ENCODE measurements around the gene KLF3.
A peak's percentile ranks its signal among the peaks of the same experiment; 100 is the strongest.

The KLF3 gene

DNA sequence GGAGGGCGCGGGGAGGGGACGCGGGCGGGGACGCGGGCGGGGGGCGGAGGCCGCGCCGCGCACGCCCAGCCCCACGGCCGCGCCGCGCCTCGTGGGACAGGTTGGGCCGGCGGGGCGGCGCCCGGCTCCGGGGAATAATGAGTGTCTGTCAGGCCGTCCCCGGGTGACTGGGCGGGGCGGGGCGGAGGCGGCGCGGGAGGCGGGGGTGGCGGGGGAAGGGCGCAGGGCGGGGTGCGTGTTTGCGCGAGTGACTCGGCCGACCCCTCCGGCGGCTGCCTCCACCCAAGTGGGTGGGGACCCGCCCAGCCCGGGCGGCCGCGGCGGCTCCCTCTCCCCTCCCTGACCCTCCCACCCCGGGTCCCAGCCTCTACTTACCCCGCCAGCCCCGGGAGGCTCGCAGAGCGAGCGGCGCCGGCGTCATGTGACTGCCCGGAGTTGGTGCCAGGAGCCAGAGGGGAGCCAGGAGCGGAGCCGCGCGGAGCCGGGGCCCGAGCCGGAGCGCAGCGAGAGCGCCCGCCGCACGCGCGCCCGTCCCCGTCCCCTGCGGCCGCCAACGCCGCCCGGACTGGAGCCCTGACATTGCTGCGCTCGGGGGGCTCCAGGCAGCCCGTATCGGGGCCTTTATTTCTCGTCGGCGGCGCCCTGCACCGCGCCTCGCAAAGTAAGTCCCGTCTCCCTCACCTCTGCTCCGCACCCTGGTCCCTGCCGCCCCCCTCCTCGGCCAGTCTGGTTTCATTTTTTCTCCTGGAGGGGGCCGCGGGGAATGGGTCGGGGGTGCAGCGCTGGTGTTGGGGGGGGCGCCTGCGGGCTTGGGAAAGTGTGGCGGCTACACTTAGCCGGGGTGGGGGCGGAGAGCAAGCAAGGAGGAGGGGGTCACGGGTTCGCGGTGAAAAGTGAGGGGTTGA lies at the start of gene KLF3:
Gene KLF3, plus strand, starts transcription at position 399 of the 905 bp plus-strand sequence. CDS start 16,427 bp downstream, outside the sequence.
- H3K27me3 ChIP-seq = no peaks in the 10 kb centered on the region
- H3K4me1 ChIP-seq = peaks cover 0 to 44% (median 22%) of the 10 kb centered on the region in 4 donors
- intact Hi-C loops (cut with DNase I; ENCODE audit: low total_unique reads) = no loop called here
- no peaks in the 10 kb centered on the region for H3K9me3 ChIP-seq
- TF ChIP-seq, protein P1, sequence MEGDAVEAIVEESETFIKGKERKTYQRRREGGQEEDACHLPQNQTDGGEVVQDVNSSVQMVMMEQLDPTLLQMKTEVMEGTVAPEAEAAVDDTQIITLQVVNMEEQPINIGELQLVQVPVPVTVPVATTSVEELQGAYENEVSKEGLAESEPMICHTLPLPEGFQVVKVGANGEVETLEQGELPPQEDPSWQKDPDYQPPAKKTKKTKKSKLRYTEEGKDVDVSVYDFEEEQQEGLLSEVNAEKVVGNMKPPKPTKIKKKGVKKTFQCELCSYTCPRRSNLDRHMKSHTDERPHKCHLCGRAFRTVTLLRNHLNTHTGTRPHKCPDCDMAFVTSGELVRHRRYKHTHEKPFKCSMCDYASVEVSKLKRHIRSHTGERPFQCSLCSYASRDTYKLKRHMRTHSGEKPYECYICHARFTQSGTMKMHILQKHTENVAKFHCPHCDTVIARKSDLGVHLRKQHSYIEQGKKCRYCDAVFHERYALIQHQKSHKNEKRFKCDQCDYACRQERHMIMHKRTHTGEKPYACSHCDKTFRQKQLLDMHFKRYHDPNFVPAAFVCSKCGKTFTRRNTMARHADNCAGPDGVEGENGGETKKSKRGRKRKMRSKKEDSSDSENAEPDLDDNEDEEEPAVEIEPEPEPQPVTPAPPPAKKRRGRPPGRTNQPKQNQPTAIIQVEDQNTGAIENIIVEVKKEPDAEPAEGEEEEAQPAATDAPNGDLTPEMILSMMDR (IDR thresholded peaks at IDR 0.05) = no peak
- H3K27ac ChIP-seq = peak within 1 kb of the TSS; percentile 98 to 100
- H3K36me3 ChIP-seq = no peaks in the 10 kb centered on the region
- peak; percentile 94 to 98 for DNase-seq
- peak within 1 kb of the TSS; percentile 99 to 100 for H3K4me3 ChIP-seq

DNA sequence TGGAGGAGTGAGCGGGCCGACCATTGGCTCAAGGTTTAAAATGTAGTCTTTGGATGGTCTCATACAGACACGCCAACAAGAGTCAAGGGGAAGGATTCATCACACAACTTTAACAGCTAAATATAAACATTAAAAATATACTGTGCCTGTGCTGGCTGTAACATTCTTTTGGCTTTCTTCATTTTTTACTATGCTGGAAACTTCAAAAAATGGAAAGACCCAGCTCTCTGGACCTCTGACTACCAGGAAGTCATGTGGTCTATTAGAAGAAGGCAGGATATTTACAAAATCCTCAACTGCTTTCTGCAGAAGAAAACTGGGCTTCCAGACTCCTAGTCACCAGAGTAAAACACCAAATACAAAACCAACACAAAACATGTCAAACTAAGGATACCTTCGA lies 49.8 kb upstream of the KLF3 start:
- no peaks in the 10 kb centered on the region for H3K36me3 ChIP-seq
- peak overlapping the region in 1 of 2 donors; percentile 40 for H3K27ac ChIP-seq
- peaks cover 0 to 19% (median 12%) of the 10 kb centered on the region in 4 donors for H3K4me1 ChIP-seq
- DNase-seq = no peak
- H3K9me3 ChIP-seq = no peaks in the 10 kb centered on the region
- H3K27me3 ChIP-seq = no peaks in the 10 kb centered on the region
- intact Hi-C loops (cut with DNase I; ENCODE audit: low total_unique reads) = no loop called here
- no peak overlapping the region for H3K4me3 ChIP-seq
- TF ChIP-seq, protein P1 (IDR thresholded peaks at IDR 0.05) = no peak

DNA sequence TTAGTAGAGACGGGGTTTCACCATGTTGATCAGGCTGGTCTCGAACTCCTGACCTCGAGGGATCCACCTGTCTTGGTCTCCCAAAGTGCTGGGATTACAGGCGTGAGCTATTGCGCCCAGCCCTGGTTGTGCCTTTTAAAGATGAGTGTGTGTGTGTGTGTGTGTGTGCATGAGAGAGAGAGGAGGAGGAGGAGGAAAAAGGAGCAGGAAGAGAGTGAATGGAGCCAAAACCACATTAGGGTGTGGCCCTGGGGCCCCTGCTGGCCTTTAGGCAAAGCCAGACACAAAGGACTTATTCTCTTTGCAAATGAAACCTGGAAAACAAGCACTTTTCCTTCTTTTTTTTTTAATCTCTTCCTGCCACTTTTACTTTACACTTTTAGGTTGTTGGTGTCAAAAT lies 48.2 kb upstream of the KLF3 start:
- Histone ChIP-seq H3K4me3 (no peak overlapping the region), H3K9me3 (no peaks in the 10 kb centered on the region), H3K4me1 (peaks cover 0 to 19% (median 12%) of the 10 kb centered on the region in 4 donors), H3K36me3 (no peaks in the 10 kb centered on the region), H3K27me3 (no peaks in the 10 kb centered on the region), H3K27ac (no peak overlapping the region)
- intact Hi-C loops (cut with DNase I; ENCODE audit: low total_unique reads) = no loop called here
- DNase-seq = no peak
- TF ChIP-seq, protein P1 (IDR thresholded peaks at IDR 0.05) = no peak

DNA sequence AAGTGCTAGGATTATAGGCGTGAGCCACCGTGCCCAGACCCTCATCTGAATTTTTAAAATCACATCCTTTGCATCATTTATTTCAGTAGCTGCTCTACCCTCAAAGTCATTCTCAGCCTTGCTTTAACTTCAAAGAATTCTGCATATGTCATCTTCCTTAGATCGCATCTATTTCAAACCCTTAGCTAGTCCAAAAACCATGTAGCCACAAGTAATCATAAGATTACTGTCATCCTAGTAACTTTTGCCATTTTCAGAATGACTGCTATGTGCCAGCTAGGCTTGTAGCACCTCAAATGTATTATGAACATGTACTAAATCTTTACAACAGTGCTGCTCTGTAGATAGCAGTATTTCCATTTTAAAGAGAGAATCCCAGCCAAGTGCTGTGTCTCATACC lies 45.5 kb upstream of the KLF3 start:
- H3K36me3 ChIP-seq = no peaks in the 10 kb centered on the region
- H3K27me3 ChIP-seq = no peaks in the 10 kb centered on the region
- no peak for DNase-seq
- TF ChIP-seq, protein P1 (IDR thresholded peaks at IDR 0.05) = no peak
- intact Hi-C loops (cut with DNase I; ENCODE audit: low total_unique reads) = no loop called here
- peaks cover 0 to 11% (median 8%) of the 10 kb centered on the region in 4 donors for H3K4me1 ChIP-seq
- no peak overlapping the region for H3K27ac ChIP-seq
- no peak overlapping the region for H3K4me3 ChIP-seq
- H3K9me3 ChIP-seq = no peaks in the 10 kb centered on the region

DNA sequence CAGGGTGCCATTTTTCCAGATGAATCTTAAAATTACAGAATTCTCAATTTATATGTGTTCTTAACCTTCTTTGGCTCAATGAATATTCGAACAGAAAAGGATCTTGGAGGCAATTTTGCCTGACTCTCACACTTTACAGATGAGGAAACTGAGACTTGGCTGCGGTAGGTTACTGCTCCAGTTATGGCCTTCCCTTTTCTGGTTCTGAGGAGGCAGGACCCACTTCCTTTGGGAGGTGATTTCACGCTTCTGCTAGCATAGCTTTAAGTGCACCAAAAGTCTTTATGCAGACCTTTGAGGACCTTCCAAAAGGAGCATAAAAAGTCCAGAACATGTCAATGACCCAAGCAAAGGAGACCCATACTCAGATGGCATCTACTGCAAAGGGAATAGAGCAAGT lies 44.7 kb upstream of the KLF3 start:
- TF ChIP-seq, protein P1 (IDR thresholded peaks at IDR 0.05) = no peak
- DNase-seq = no peak
- Histone ChIP-seq H3K27ac (no peak overlapping the region), H3K4me3 (no peak overlapping the region), H3K4me1 (peaks cover 0 to 2% (median under 1%) of the 10 kb centered on the region in 4 donors), H3K9me3 (no peaks in the 10 kb centered on the region), H3K36me3 (no peaks in the 10 kb centered on the region), H3K27me3 (no peaks in the 10 kb centered on the region)
- intact Hi-C loops (cut with DNase I; ENCODE audit: low total_unique reads) = no loop called here
